Muscle layer of colon (tissue), 2 donors: ENCODE results near the gene DUSP6.
"Not testable (repeated sequence)": the region's sequence is repeated elsewhere in the genome, so short reads cannot be mapped to it uniquely, and the experiment has no call there.

Experiments
- H3K27ac ChIP-seq: one replicate; pipeline ENCODE4 v1.7.0; 2013; ENCODE audit warnings: low read depth, mild to moderate bottlenecking, low read length, moderate library complexity
- H3K27me3 ChIP-seq, 2 donors: one replicate each; pipeline ENCODE4 v1.7.0; 2013; ENCODE audit warnings: low read length in 2 of 2, mild to moderate bottlenecking in 2 of 2; ENCODE audit not compliant: insufficient read depth in 2 of 2, control insufficient read depth in 1 of 2
- H3K36me3 ChIP-seq: one replicate; pipeline ENCODE4 v1.7.0; 2013; ENCODE audit warnings: mild to moderate bottlenecking, low read length; ENCODE audit not compliant: insufficient read depth
- H3K4me1 ChIP-seq: one replicate; pipeline ENCODE4 v1.7.0; 2013; ENCODE audit warnings: mild to moderate bottlenecking, low read length; ENCODE audit not compliant: insufficient read depth
- H3K4me3 ChIP-seq, 2 donors: one replicate each; pipeline ENCODE4 v1.7.0; 2013; ENCODE audit warnings: low read length in 2 of 2, low read depth in 1 of 2, mild to moderate bottlenecking in 1 of 2, moderate library complexity in 1 of 2
- H3K9ac ChIP-seq: one replicate; pipeline ENCODE4 v1.7.0; 2013; ENCODE audit warnings: low read length
- H3K9me3 ChIP-seq: one replicate; pipeline ENCODE4 v1.7.0; 2013; ENCODE audit warnings: mild to moderate bottlenecking, low read length
- donor health status: abdominal sarcoma.
- donor health status: Adenocarcinoma of cecum.

DUSP6 gene

DNA sequence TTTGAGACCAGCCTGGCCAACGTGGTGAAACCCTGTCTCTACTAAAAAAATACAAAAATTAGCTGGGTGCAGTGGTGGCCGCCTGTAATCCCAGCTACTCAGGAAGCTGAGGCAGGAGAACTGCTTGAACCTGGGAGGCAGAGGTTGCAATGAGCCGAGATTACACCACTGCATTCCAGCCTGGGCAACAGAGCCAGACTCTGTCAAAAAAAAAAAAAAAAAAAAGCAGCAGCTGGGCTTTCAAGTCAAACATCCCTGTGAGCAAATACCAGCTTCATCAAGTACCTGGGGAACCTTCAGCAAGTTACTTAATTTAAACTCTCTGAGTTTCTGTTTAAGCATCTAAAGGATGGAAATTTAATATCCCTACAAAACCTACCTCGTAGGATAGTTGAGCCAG is 15.2 kb downstream of the DUSP6 start:
- not testable (repeated sequence) for H3K4me3 ChIP-seq, H3K9me3 ChIP-seq, H3K27ac ChIP-seq, H3K4me1 ChIP-seq, H3K27me3 ChIP-seq, H3K36me3 ChIP-seq, H3K9ac ChIP-seq

DNA sequence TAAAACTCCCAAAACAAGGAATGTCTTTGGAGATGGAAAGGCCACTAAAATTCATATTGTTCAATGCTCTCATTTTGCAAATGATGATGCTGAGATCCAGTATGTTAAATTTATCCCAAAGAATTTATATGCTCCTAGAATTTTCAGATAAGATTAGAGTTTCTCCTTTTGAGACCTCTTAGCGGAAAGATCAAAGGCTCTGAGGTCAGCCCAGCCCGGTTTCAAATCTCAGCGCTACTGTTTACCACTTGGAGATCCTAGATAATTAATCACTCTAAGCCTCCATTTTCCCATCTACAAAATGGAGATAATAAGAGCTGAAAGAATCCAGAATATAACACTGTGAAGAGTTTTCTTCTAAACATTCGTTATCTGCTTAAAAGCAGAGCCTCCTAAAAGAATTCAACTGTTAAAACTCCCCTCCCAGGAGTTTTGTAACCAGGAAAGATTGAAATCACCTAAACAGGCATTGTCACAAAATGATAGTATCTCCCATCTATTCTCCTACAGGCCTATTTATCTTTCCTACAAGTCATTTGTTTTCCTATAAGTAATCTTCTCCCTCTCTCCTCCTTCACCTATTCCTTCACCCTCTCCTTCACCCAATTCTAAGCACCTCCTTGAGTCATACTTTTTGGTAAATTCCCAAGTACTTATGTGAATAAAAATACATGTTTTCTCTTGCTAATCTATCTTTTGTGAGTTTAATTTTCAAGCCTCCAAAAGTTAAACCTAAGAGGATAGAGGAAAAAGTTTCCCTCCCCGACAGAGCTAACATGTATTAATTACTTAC is 16.7 kb downstream of the DUSP6 start:
- no peaks in the 10 kb centered on the region for H3K9me3 ChIP-seq
- no peak overlapping the region for H3K27ac ChIP-seq
- H3K4me1 ChIP-seq = no peaks in the 10 kb centered on the region
- no peak overlapping the region for H3K9ac ChIP-seq
- no peak overlapping the region for H3K4me3 ChIP-seq
- no peaks in the 10 kb centered on the region for H3K27me3 ChIP-seq
- no peaks in the 10 kb centered on the region for H3K36me3 ChIP-seq

DNA sequence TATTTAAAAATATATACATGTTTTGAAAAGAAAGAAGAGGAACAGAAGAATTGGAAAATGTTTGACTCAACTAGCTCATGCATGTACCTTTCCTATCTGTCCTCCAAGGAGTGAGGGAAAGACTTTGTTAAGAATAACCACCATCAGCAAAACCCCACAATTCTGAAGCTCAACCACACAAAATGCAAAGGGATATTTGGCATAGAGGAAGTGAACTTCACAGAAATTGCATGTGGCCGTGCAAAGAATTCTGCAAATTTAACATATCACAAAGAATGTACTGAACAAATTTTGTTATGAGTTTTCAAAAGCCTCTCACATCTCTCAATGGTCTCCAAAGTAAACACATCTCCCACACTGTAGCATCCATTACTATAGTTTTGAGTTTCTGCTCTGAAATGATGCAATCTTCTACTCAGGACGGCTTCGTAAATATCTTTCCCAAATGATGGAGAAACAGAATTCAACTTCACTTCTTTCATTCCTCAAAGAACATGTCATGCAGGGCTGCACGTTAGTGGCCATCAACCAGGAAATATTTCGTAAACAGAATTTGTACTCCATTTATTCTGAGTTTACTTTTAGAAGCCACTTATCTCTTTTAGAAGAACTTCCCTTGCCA is 17.6 kb downstream of the DUSP6 start:
- no peaks in the 10 kb centered on the region for H3K4me1 ChIP-seq
- no peaks in the 10 kb centered on the region for H3K9me3 ChIP-seq
- no peaks in the 10 kb centered on the region for H3K36me3 ChIP-seq
- H3K27me3 ChIP-seq = no peaks in the 10 kb centered on the region
- no peak overlapping the region for H3K9ac ChIP-seq
- H3K27ac ChIP-seq = no peak overlapping the region
- H3K4me3 ChIP-seq = no peak overlapping the region

DNA sequence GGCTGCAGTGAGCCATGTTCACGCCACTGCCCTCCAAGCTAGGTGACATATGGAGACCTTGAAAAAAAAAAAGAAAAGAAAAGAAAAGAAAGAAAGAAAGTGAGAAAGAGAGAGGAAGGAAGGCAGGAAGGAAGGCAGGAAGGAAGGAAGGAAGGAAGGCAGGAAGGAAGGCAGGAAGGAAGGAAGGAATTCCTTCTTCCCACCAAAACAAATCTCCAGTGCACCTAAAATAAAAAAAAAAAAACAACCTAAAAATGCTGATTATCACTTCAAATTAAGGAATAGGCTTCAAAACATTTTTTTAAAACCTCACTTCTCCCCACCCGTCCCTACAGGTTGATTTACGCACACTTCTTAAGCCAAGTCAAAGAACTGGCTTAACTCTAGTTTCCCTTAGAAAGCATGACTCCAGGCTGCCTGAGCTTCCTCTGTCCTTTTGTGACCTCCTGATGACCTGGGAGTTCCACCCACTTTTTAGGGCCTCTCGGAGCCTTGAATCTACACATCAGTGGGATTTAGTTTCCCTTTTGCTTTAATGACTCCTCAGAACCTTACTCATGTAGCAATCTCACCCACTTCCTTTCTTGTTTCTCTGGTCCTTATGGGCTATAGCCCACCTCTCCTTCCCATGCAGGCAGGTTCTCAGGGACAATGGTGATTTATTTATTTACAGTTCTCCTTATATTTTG is 18.6 kb downstream of the DUSP6 start:
- Histone ChIP-seq H3K27me3 (no peaks in the 10 kb centered on the region), H3K27ac (no peak overlapping the region), H3K36me3 (no peaks in the 10 kb centered on the region), H3K9me3 (no peaks in the 10 kb centered on the region), H3K4me1 (no peaks in the 10 kb centered on the region), H3K9ac (no peak overlapping the region), H3K4me3 (no peak overlapping the region)

DNA sequence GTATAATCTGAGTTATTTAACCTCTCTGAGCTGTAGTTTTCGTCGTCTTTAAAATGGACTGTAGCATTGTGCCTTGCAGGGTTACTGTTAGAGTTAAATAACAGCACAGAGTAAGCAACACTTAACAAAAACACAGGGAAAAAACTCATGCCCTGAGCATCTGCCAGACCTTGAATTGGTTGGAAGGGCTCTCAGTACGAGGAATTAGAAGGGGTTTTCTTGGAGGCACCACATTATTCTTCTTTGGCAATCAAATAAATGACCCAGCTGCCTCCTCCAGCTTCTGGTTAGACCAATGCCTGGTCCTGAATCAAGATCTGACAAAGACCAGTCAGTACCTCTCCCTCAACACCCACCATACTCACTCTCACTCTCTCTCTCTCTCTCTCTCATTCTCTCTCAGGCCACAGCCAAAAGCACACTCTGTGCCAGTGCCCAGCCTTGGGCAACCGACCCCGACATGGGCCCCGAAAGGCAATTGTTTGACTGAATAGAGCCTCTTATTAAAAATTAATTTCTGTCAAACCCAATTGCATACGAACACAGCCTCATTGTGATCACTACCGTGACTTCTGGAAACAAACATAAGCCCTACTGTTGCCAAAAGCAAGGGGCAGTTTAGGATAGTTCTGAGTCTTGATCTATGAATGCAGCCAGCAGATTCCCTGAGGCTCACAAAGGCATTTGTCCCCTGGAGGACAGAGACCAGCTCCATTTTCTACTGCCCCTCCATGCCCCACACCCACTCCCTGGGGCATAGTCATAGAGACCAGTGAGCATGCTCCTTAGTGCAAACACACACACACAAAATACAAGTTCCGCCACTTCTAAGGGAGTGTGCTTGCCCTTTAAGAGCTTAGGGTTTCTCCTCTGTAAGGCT is 23.9 kb downstream of the DUSP6 start:
- Histone ChIP-seq H3K9me3 (no peaks in the 10 kb centered on the region), H3K4me1 (no peaks in the 10 kb centered on the region), H3K27me3 (no peaks in the 10 kb centered on the region), H3K4me3 (no peak overlapping the region), H3K9ac (no peak overlapping the region), H3K27ac (no peak overlapping the region), H3K36me3 (no peaks in the 10 kb centered on the region)

DNA sequence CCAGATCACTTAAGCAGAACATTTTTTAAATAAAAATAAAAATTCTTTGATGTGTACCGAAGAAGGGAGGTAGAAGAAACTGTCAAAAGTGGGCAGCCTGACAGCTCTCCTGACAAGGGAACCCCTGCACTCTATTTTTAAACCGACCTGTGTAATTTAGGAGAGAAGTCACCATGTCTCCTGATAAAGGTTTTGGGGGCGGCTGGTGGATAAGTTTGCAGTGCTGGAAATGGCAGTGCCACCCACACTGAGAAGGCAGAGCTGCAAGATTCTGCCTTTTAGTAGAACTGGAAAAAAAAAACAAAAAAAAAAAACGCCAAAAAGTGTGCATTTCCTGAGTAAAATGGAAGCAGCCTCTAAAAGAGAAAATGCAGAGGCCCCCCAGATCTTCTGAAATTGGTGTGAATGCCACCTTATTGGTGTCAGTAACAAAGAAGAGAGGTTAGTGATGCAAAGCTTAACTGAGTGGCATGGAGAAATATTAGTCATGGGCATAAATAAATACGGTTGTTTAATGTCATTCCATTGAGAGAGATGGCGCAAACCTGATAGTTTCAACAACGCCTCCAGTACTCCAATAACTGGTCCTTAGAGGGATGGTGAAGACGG is 24.7 kb downstream of the DUSP6 start:
- Histone ChIP-seq H3K4me3 (no peak overlapping the region), H3K27ac (no peak overlapping the region), H3K4me1 (no peaks in the 10 kb centered on the region)

DNA sequence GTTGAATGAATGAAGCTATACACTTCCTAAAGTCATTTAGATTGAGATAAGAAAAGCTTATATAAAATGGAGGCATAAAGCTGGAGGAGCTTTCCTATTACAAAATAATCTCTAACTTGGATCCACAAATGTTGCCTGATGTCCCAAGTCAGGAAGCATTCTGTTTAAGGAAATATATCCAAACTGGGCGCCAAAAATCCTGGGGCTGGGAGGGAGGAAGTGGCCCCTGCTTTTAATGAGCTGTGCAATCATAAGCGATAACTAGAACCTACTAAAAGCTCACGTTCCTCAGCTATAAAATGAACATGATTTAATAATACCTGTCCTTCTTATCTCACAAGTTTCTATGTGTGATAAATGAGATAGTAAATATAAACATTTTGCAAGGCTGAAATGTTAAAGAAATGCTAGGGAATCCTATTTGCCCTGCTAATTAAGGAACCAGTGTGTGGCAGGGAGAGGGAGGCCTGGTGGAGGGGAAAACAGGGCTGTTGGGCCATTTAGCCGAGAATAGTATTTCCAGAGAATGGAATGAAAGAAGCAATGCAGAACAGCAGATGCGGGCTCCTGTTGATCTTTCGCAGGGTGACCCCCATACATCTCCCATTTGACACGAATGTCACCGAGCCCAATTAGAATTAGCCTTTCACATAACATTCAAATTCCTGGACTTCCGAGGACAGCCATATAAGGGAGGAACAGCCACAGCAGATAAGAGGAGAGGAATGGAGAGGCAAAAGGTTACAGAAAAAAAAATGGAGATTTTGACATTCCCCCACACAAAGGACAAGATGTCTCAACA is 25.9 kb downstream of the DUSP6 start:
- no peak overlapping the region for H3K4me3 ChIP-seq
- no peaks in the 10 kb centered on the region for H3K27me3 ChIP-seq
- H3K9me3 ChIP-seq = no peaks in the 10 kb centered on the region
- no peak overlapping the region for H3K9ac ChIP-seq
- H3K4me1 ChIP-seq = no peaks in the 10 kb centered on the region
- no peaks in the 10 kb centered on the region for H3K36me3 ChIP-seq
- H3K27ac ChIP-seq = no peak overlapping the region

More for the DNA sequence above, 24.7 kb downstream of the DUSP6 start:
- H3K27me3 ChIP-seq = no peaks in the 10 kb centered on the region
- no peak overlapping the region for H3K9ac ChIP-seq
- no peaks in the 10 kb centered on the region for H3K9me3 ChIP-seq
- no peaks in the 10 kb centered on the region for H3K36me3 ChIP-seq

DNA sequence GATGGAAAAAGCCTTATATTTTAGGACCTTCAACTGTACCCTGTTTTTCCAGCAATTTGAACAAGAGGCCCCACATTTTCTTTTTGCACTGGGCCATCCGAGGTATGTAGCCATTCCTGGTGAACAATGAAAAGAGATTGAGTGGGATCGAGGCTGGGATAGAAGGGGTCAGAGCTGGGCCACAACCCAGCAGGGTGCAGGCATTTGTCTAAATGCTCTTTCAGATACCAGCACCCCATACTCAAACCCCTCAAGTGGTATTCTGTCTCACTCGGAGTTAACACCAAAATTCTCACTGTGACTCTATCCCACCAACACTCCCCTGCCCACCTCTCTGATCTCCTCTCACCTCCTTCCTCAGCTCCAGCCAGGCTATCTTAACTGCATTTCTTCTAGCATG is 26.8 kb downstream of the DUSP6 start:
- H3K4me1 ChIP-seq = no peaks in the 10 kb centered on the region
- H3K4me3 ChIP-seq = no peak overlapping the region
- H3K27ac ChIP-seq = no peak overlapping the region
- no peaks in the 10 kb centered on the region for H3K27me3 ChIP-seq
- no peaks in the 10 kb centered on the region for H3K9me3 ChIP-seq
- no peaks in the 10 kb centered on the region for H3K36me3 ChIP-seq
- no peak overlapping the region for H3K9ac ChIP-seq

DNA sequence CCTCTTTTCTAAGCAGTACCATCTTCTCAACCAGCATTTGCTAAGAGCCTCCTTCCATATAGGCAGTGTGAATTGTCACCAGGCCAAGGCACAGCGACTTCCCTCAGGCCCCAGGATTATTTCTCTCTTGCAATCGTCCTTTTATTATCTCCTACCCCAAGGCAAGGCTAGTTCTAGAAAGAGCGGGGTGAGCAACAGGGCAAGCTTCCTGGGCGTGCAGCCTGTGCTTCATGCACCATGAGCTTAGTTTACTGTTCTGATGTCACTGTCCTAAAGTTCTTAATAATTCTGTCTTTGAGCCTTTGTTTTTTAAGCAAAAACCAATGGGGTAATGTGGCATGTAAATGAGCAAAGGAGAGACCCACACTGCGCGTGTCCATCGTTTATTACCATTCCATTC is 27.9 kb downstream of the DUSP6 start:
- no peaks in the 10 kb centered on the region for H3K27me3 ChIP-seq
- no peak overlapping the region for H3K4me3 ChIP-seq
- no peaks in the 10 kb centered on the region for H3K36me3 ChIP-seq
- H3K9ac ChIP-seq = no peak overlapping the region
- no peak overlapping the region for H3K27ac ChIP-seq
- no peaks in the 10 kb centered on the region for H3K9me3 ChIP-seq
- no peaks in the 10 kb centered on the region for H3K4me1 ChIP-seq

DNA sequence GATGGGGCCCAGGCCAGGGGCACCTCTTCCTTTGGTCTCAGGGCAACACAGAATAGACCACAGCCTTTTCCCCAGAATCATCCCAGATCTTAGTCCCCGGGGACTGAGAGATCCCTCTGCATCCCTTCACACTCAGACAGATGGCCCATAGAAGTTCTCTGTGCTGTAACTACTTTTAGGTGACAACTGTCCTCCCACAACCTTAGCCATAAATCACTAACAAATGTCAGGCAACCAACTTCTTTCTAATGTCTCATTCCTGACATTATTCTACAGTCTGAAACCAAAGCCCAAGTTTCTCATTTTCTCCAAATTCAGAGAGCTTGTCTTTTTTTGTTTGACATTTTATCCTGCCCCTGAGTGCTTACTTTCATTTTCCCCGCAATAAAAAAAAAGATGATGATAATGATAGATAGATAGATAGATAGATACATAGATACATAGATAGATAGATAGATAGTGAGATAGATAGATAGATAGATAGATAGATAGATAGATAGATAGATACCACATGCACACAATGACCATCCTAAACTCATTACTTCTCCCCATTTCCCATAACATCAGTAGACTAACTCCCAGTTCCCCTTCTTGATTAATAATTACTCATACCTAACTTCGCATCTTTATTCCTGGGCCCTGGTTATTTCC is 28.6 kb downstream of the DUSP6 start:
- Histone ChIP-seq H3K27me3 (no peaks in the 10 kb centered on the region), H3K9ac (no peak overlapping the region), H3K27ac (no peak overlapping the region), H3K4me3 (no peak overlapping the region), H3K36me3 (no peaks in the 10 kb centered on the region), H3K4me1 (no peaks in the 10 kb centered on the region), H3K9me3 (no peaks in the 10 kb centered on the region)
